ENCODE data around the gene PI4KB. TPM values are rescaled to one million over a fixed set of nuclear protein-coding genes. Genes with fewer than 3 reads are reported as not detected.

Gene PI4KB
- total RNA-seq, 1 experiment from 2014 or later, result 45.1 TPM

DNA sequence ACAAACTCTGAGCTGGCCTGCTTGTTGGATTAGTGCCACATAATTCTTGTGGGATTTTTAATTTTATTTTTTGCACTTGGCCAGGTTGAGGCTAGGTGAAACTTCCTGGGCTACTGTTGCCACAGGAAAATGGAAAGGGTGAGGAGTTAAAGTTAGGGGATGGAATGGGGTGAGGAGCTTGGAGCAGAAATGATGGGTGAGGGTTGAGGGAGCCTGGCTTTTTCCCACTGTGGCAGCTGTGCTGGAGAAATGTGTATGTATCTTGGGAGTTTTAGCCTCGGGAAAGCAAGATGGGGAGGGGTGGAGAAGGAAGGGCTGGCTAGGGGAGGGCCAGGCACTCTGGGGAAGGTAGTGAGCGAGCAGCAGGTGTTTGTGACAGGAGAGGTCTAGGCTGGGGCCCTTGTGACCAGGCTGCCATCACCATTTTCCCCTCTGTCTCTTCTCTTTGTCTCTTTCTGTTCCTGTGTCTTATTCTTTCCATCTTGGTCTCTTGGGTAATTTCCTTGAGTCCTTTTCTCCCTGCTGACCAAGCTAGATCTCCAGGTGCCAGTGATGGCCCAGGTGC lies 43.1 kb downstream of the PI4KB start:
- CTCF ChIA-PET, result interaction anchor here (1.4 to 2.0 kb wide), 2 partner anchors 17 to 57 kb away, joined by 4 to 5 read pairs; no protein-coding TSS in a partner anchor
- ATAC-seq, result no peak

More for the DNA sequence above, 43.1 kb downstream of the PI4KB start:
- Histone ChIP-seq H3K36me3 (ENCODE audit: control insufficient read depth in 1 of 2, insufficient read depth in 2 of 2, low read length in 2 of 2) (peaks cover 8 to 12% of the 10 kb centered on the region in 2 experiments; a peak in 3 of 4 replicates), H3K4me2 (ENCODE audit: low read length) (peak overlapping the region; percentile 97), H3K27ac (ENCODE audit: low read depth, low read length) (no peak overlapping the region), H3K9me3 (ENCODE audit: control insufficient read depth in 1 of 2, insufficient read depth in 1 of 2, low read depth in 1 of 2, low read length in 2 of 2) (no peaks in the 10 kb centered on the region), H3K79me2 (ENCODE audit: insufficient read depth, low read length) (peaks cover 22% of the 10 kb centered on the region), H4K20me1 (ENCODE audit: insufficient read depth) (no peaks in the 10 kb centered on the region), H3K4me1 (ENCODE audit: control insufficient read depth in 1 of 2, insufficient read depth in 2 of 2, low read length in 2 of 2) (peaks cover 11 to 25% of the 10 kb centered on the region in 2 experiments), H2AFZ (ENCODE audit: low read depth, low read length, poor library complexity, severe bottlenecking) (no peak overlapping the region), H3K9ac (ENCODE audit: low read length) (0 out of 2 replicates have a peak overlapping the region, but pooled peaks have one; percentile 90), H3K27me3 (ENCODE audit: insufficient read depth, low read length) (no peaks in the 10 kb centered on the region), H3K9me2 (ENCODE audit: insufficient read depth) (no peaks in the 10 kb centered on the region), H3K4me3 (replicated peaks in 1 of 2; ENCODE audit: low read depth in 1 of 2, low read length in 2 of 2) (peak overlapping the region in 1 of 2 experiments; percentile 79; a peak in 3 of 4 replicates)
- no peak for DNase-seq (ENCODE audit: low read depth, low spot score)
- POLR2A ChIA-PET, result interaction anchor here (0.5 to 1.2 kb wide), 2 partner anchors 42 to 88 kb away, joined by 3 read pairs; no protein-coding TSS in a partner anchor
- intact Hi-C loops (cut with micrococcal nuclease), result no loop called here
- RAD21 ChIA-PET (ENCODE audit: low non-redundant PET in 1 of 2, low total read pairs in 2 of 2, uncharacterized antibody in 2 of 2, unreplicated experiment in 2 of 2), result no interaction called here
- TSS peak; percentile 24 for BruUV-seq (replicated peaks)
- TF ChIP-seq EZH2phosphoT487 (IDR thresholded peaks at IDR 0.05; ENCODE audit: borderline replicate concordance), result no peak
- TF ChIP-seq FOSL1 (IDR thresholded peaks at IDR 0.05; ENCODE audit: low read depth), result no peak
- TF ChIP-seq, protein P1, sequence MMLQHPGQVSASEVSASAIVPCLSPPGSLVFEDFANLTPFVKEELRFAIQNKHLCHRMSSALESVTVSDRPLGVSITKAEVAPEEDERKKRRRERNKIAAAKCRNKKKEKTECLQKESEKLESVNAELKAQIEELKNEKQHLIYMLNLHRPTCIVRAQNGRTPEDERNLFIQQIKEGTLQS (IDR thresholded peaks at IDR 0.05), result no peak
- no peak for TF ChIP-seq CBX3 (IDR thresholded peaks at IDR 0.05; ENCODE audit: low read depth)
- TF ChIP-seq ZNF274 (IDR thresholded peaks at IDR 0.05; ENCODE audit: low read depth, low read length), result no peak
- TF ChIP-seq RAD21 (IDR thresholded peaks at IDR 0.05; ENCODE audit: low read depth), result no peak
- TF ChIP-seq, protein P2, sequence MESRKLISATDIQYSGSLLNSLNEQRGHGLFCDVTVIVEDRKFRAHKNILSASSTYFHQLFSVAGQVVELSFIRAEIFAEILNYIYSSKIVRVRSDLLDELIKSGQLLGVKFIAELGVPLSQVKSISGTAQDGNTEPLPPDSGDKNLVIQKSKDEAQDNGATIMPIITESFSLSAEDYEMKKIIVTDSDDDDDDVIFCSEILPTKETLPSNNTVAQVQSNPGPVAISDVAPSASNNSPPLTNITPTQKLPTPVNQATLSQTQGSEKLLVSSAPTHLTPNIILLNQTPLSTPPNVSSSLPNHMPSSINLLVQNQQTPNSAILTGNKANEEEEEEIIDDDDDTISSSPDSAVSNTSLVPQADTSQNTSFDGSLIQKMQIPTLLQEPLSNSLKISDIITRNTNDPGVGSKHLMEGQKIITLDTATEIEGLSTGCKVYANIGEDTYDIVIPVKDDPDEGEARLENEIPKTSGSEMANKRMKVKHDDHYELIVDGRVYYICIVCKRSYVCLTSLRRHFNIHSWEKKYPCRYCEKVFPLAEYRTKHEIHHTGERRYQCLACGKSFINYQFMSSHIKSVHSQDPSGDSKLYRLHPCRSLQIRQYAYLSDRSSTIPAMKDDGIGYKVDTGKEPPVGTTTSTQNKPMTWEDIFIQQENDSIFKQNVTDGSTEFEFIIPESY (IDR thresholded peaks at IDR 0.05; ENCODE audit: extremely low read depth, insufficient replicate concordance, low read length), result no peak
- no peak for TF ChIP-seq JUND (IDR thresholded peaks at IDR 0.05)
- no peak for TF ChIP-seq EZH2 (IDR thresholded peaks at IDR 0.05)
- no peak for TF ChIP-seq MAX (IDR thresholded peaks at IDR 0.05)
- TF ChIP-seq YY1 (IDR thresholded peaks at IDR 0.05; ENCODE audit: extremely low read depth, insufficient replicate concordance, low read depth, low read length), result no peak
- TF ChIP-seq SIN3A (IDR thresholded peaks at IDR 0.05; ENCODE audit: low read depth), result no peak

Data from HCT116 (cell line).